GM19239 (cell line): Measurements from ENCODE around the gene BMPR1A.
"Not testable (repeated sequence)": the region's sequence is repeated elsewhere in the genome, so short reads cannot be mapped to it uniquely, and the experiment has no call there.

Source experiments
- DNase-seq: peaks from one replicate; pipeline ENCODE4 v3.0.0; 2011; ENCODE audit warnings: low spot score; ENCODE audit not compliant: insufficient read length
- FAIRE-seq: peaks from 2 replicates; lab custom pipeline; 2011; peaks lifted over from hg19 to GRCh38; lab: Jason Lieb, UNC

The BMPR1A gene

DNA sequence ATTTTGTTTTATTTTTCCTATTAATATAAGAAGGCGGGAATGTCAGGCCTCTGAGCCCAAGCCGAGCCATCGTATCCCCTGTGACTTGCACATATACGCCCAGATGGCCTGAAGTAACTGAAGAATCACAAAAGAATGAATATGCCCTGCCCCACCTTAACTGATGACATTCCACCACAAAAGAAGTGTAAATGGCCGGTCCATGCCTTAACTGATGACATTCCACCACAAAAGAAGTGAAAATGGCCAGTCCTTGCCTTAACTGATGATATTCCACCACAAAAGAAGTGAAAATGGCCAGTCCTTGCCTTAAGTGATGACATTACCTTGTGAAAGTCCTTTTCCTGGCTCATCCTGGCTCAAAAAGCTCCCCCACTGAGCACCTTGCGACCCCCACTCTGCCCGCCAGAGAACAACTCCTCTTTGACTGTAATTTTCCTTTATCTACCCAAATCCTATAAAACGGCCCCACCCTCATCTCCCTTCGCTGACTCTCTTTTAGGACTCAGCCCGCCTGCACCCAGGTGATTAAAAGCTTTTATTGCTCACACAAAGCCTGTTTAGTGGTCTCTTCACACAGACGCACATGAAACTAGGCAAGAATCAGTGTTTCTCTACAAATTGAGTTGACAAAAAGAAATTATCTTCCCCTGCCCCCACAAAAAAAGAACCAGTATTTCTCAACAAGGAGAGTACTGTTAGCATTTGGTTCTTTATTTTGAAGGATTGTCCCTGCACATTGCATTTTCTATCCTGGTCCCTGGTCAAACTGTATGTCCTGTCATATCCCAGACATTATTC, 108.8 kb downstream of the BMPR1A start:
- FAIRE-seq, DNase-seq: not testable (repeated sequence)

- FAIRE-seq (no peak), DNase-seq (no peak)
These were observed 110.7 kb downstream of the BMPR1A start for GRCh38 chr10:86867149-86867548.

- FAIRE-seq = no peak
- no peak for DNase-seq
These were observed 111.9 kb downstream of the BMPR1A start for GRCh38 chr10:86868353-86868752.

- DNase-seq (no peak), FAIRE-seq (no peak)
These were observed 114.3 kb downstream of the BMPR1A start for GRCh38 chr10:86870679-86871078.

DNA sequence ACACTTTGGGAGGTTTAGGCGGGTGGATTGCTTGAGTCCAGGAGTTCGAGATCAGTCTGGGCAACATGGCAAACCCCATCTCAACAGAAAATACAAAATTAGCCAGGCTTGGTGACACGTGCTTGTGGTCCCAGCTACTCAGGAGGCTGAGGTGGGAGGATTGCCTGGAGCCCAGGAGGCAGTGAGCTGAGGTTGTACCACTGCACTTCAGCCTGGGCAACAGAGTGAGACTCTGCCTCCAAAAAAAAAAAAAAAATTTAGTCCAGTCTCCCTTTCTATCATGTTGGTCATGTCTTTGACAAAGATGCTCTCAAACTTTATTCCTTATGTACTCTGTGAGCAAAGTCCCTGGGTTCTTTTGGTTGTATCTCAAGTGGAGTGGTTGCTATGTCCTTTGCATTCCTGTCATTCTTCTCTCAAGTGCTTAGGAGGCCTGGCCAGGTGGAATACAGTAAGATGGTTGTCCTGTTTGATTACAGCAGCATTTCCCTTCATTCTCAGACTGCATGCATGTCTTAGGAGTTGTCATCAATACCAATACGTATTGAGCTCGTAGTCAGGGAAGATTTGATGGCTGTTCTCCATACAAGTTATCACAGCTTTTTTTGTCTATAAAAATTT, 115.3 kb downstream of the BMPR1A start:
- no peak for FAIRE-seq
- no peak for DNase-seq

- DNase-seq = no peak
- no peak for FAIRE-seq
These were observed 116.3 kb downstream of the BMPR1A start for GRCh38 chr10:86872757-86873156.

- DNase-seq (no peak), FAIRE-seq (no peak)
These were observed 120.3 kb downstream of the BMPR1A start for GRCh38 chr10:86876748-86877147.

DNA sequence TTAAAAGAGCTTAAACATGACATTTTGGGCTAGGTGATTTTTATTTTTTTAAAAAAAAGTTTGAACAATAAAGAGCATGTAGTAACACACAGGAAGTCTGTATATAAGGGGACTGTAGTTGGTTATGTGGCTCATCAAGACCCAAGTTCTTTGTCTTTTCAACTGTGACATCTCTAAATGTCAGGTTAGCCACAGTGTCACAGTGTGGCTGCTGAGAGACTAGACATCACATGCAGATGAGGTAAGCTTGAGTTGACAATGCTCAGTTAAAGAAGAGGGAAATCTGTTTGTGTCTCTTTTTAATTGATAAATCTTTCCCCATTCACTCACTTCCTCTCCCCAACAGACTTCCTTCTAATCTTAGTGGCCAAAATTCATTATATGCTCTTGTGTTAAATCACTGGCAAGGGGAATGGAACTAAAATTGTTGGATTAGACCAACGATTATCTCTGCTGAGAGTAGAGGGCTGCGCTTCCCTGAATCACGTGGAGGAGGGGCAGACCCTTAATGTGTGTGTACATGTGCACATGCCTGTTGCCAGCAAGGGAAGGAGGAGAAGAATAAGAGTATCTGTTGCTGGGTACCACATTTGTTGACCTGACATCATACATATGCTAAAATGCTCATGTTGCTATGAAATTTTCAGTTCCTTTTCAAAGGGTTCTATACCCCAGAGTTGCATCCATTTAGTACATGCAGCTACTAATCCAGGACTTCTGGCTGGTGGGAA, 122.7 kb downstream of the BMPR1A start:
- FAIRE-seq (no peak), DNase-seq (no peak)

- no peak for FAIRE-seq
These were observed 124.6 kb downstream of the BMPR1A start for GRCh38 chr10:86880971-86881370.

GRCh38 chr10:86888585-86889381, 132.4 kb downstream of the BMPR1A start:
- FAIRE-seq = peak; percentile 97
- DNase-seq = peak; percentile 50

More at GRCh38 chr10:86880971-86881370, 124.6 kb downstream of the BMPR1A start:
- no peak for DNase-seq

GRCh38 chr10:86889997-86890396, 133.6 kb downstream of the BMPR1A start:
- DNase-seq (no peak), FAIRE-seq (peak; percentile 80)

DNA sequence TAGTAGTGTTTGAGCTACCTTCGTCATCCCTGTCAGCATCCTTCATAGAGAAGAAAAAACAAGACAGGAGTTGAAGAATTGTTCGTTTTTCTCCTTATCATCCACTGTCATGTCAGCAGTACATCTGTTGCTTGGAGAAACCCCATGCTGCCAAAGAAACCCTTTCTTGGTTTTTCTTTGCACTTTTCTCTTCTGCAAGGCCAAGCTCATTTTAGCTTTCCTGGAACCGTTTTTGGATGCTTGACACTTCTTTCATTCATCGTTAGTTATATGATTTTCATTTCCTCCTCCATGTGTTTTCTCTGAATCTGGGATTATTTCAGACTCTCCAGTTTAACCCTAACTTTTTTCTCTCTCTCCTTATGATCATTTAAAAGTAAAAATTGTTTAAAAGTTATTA, 142.1 kb downstream of the BMPR1A start:
- FAIRE-seq (no peak), DNase-seq (no peak)

DNA sequence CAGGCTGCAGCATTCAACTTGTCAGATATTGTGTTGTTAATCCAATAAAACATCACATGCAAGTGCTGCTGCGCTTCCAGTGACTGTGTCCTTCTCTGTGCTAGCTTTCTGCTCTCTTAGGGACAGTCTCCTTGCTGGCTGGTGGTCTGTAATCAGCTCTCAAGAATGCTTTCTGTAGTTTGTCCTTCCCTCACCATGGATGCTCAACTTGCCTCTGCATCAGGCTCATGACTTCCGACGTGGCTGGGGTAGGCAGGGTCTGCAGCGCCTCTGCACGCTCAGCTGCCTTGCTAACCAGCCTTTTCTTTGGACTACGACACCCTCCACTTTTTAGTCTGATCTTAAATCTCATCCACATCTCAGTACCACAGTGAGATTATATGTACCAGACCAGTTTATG, 142.7 kb downstream of the BMPR1A start:
- DNase-seq = no peak
- peak; percentile 49 for FAIRE-seq

GRCh38 chr10:86899670-86900276, 143.4 kb downstream of the BMPR1A start:
- FAIRE-seq (peak; percentile 70), DNase-seq (no peak)

- no peak for DNase-seq
- no peak for FAIRE-seq
These were observed 144.5 kb downstream of the BMPR1A start for GRCh38 chr10:86900955-86901354.

DNA sequence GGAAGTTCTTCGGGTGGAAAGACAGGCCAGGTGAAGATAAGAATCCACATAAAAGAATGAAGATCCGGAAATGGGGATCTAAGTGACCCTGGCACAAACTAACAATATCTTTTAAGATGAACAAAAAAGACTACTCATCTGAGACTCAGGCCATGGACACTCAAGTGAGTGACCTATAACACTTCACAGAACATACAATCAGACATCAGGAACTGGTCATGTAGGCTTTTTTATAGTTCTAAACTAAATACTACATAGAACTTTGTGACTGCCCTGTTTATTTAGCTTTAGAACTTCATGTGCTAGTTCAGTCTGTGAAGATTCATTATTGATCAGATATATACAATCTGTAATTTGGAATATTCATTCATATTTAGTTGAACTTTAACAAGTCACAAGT, 148.2 kb downstream of the BMPR1A start:
- no peak for DNase-seq
- no peak for FAIRE-seq

- DNase-seq (no peak), FAIRE-seq (no peak)
These were observed 149.0 kb downstream of the BMPR1A start for GRCh38 chr10:86905429-86905828.

DNA sequence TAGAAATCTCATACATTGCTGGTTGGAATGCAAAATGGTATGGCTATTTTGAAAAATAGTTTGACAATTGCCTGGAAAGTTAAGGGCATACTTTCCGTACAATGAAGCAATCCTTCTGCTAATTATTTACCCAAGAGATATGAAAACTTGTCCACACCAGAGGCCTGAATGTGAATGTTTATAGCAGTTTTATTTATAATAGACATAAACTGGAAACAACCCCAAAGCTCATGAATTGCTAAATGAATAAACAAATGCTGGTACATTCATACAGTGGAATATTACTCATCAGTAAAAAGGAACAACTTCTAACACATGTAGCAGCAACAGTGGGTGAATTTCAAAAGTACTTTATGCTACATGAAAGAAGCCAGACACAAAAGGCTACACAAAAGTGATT, 158.3 kb downstream of the BMPR1A start:
- FAIRE-seq = no peak

DNA sequence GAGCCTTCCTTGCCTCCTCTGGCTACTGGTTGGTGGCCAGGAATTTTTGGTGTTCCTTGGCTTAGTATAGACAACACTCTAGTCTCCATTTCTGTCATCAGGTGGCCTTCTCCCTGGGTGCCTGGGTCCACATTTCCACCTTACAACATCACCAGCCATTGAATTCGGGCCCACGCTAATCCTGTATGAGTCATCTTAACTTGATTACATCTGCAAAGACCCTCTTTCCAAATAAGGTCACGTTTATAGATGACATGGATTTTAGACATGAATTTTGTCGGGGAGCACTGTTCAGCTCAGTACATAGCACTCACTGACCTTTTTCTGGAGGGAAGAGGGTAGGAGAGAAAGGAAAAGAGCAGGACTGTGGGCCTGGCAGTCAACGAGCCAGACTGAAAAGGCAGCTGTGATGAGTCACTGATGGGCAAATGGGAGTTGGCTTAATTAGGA, 161.6 kb downstream of the BMPR1A start:
- DNase-seq (no peak), FAIRE-seq (no peak)

More for the DNA sequence above, 158.3 kb downstream of the BMPR1A start:
- DNase-seq = no peak

- DNase-seq = no peak
- FAIRE-seq = no peak
These were observed 166.1 kb downstream of the BMPR1A start for GRCh38 chr10:86922553-86922961.
